Measurements from ENCODE around the gene NYAP2.

NYAP2 gene

DNA sequence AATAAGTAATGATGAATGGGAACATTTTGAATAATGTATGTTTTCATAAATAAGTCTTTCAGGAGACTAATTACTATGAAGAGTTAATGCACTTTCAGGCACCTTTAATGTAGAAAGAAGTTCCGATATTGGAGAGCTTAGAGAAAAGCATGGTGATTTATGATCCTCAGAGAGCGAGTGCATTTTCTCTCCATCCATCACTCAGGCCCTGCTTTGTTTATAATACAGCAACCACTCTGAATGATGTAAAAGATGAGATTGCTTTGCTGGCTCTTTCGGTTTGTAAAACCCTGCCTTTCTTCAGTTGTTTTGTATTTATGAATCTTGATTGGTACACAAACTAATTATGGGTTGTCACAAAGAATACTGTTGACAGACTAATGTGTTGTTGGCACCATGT, 132.0 kb downstream of the NYAP2 start:
- TF ChIP-seq SPI1 (IDR thresholded peaks at IDR 0.05; ENCODE audit: borderline replicate concordance, low read depth): no peak
- TF ChIP-seq, protein P1, sequence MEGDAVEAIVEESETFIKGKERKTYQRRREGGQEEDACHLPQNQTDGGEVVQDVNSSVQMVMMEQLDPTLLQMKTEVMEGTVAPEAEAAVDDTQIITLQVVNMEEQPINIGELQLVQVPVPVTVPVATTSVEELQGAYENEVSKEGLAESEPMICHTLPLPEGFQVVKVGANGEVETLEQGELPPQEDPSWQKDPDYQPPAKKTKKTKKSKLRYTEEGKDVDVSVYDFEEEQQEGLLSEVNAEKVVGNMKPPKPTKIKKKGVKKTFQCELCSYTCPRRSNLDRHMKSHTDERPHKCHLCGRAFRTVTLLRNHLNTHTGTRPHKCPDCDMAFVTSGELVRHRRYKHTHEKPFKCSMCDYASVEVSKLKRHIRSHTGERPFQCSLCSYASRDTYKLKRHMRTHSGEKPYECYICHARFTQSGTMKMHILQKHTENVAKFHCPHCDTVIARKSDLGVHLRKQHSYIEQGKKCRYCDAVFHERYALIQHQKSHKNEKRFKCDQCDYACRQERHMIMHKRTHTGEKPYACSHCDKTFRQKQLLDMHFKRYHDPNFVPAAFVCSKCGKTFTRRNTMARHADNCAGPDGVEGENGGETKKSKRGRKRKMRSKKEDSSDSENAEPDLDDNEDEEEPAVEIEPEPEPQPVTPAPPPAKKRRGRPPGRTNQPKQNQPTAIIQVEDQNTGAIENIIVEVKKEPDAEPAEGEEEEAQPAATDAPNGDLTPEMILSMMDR (IDR thresholded peaks at IDR 0.05; ENCODE audit: insufficient read depth, low read length): no peak
- no peak for TF ChIP-seq GABPA (IDR thresholded peaks at IDR 0.05; ENCODE audit: low read depth)
- no peak for TF ChIP-seq POLR2AphosphoS5 (IDR thresholded peaks at IDR 0.05; ENCODE audit: low read depth)
- TF ChIP-seq, protein P2, sequence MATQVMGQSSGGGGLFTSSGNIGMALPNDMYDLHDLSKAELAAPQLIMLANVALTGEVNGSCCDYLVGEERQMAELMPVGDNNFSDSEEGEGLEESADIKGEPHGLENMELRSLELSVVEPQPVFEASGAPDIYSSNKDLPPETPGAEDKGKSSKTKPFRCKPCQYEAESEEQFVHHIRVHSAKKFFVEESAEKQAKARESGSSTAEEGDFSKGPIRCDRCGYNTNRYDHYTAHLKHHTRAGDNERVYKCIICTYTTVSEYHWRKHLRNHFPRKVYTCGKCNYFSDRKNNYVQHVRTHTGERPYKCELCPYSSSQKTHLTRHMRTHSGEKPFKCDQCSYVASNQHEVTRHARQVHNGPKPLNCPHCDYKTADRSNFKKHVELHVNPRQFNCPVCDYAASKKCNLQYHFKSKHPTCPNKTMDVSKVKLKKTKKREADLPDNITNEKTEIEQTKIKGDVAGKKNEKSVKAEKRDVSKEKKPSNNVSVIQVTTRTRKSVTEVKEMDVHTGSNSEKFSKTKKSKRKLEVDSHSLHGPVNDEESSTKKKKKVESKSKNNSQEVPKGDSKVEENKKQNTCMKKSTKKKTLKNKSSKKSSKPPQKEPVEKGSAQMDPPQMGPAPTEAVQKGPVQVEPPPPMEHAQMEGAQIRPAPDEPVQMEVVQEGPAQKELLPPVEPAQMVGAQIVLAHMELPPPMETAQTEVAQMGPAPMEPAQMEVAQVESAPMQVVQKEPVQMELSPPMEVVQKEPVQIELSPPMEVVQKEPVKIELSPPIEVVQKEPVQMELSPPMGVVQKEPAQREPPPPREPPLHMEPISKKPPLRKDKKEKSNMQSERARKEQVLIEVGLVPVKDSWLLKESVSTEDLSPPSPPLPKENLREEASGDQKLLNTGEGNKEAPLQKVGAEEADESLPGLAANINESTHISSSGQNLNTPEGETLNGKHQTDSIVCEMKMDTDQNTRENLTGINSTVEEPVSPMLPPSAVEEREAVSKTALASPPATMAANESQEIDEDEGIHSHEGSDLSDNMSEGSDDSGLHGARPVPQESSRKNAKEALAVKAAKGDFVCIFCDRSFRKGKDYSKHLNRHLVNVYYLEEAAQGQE (IDR thresholded peaks at IDR 0.05; ENCODE audit: insufficient replicate concordance, low read depth): no peak

DNA sequence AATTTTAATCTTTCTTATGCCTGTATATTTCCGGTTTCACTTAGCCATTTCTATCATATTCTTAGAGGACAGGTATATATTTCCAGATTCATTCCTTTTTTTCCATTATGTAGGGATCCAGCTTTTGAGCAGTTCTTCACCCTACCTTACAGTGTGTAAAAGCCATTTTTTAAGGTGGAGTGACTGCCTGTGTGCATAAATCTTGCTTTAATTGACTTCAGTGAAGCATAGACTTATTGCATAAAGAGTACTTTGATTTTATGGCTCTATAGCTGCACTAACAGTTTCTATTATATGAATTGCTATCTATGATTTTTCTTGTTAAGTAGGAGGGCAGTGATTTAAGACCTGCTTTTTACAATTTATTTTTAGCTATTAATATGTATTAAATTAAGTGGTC, 132.6 kb downstream of the NYAP2 start:
- H3K27me3 ChIP-seq (ENCODE audit: insufficient read depth, poor library complexity, severe bottlenecking): peaks cover 4% of the 10 kb centered on the region
- TF ChIP-seq, protein P2 (IDR thresholded peaks at IDR 0.05; ENCODE audit: insufficient replicate concordance, low read depth): no peak
- TF ChIP-seq, protein P1 (IDR thresholded peaks at IDR 0.05; ENCODE audit: insufficient read depth, low read length): no peak
- no peak for TF ChIP-seq SPI1 (IDR thresholded peaks at IDR 0.05; ENCODE audit: borderline replicate concordance, low read depth)
- TF ChIP-seq GABPA (IDR thresholded peaks at IDR 0.05; ENCODE audit: low read depth): no peak
- TF ChIP-seq POLR2AphosphoS5 (IDR thresholded peaks at IDR 0.05; ENCODE audit: low read depth): no peak
- H3K27ac ChIP-seq (replicated peaks): no peak overlapping the region
- no peak for DNase-seq (ENCODE audit: low read depth in 1 of 2, low spot score in 1 of 2)
- H3K4me3 ChIP-seq (replicated peaks; ENCODE audit: insufficient read depth, low read length): no peak overlapping the region

More for the DNA sequence above, 132.0 kb downstream of the NYAP2 start:
- DNase-seq (ENCODE audit: low read depth in 1 of 2, low spot score in 1 of 2): no peak
- H3K27ac ChIP-seq (replicated peaks): no peak overlapping the region
- H3K27me3 ChIP-seq (ENCODE audit: insufficient read depth, poor library complexity, severe bottlenecking): peaks cover 4% of the 10 kb centered on the region
- no peak overlapping the region for H3K4me3 ChIP-seq (replicated peaks; ENCODE audit: insufficient read depth, low read length)

DNA sequence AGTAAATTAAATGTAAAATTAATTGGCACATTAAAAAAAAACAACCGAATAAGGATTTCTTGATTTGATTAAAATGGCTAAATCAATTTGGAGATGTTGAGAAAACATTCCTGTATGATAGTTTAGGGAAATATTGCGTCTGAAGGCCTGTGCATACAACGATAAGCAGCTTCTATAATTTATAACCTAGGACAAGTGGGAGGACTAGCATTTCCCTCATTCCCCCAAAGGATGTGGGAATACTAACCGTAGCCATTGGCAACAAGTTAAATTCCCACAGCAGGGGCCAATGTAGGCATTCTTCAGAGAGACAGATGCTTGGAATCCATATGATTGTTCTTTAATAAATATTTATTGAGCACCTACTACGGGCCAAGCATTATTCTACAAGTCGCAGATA, 134.5 kb downstream of the NYAP2 start:
- Histone ChIP-seq H3K4me3 (replicated peaks; ENCODE audit: insufficient read depth, low read length) (no peak overlapping the region), H3K27me3 (ENCODE audit: insufficient read depth, poor library complexity, severe bottlenecking) (peaks cover 4% of the 10 kb centered on the region), H3K27ac (replicated peaks) (no peak overlapping the region)
- TF ChIP-seq, protein P1 (IDR thresholded peaks at IDR 0.05; ENCODE audit: insufficient read depth, low read length): no peak
- TF ChIP-seq, protein P2 (IDR thresholded peaks at IDR 0.05; ENCODE audit: insufficient replicate concordance, low read depth): no peak
- TF ChIP-seq SPI1 (IDR thresholded peaks at IDR 0.05; ENCODE audit: borderline replicate concordance, low read depth) (no peak), POLR2AphosphoS5 (IDR thresholded peaks at IDR 0.05; ENCODE audit: low read depth) (no peak), GABPA (IDR thresholded peaks at IDR 0.05; ENCODE audit: low read depth) (no peak)
- DNase-seq (ENCODE audit: low read depth in 1 of 2, low spot score in 1 of 2): no peak

Data from HL-60 (cell line).